H1 (cell line): ENCODE measurements around the gene OR56A1. TPM values are rescaled to one million over a fixed set of nuclear protein-coding genes. Genes with fewer than 3 reads are reported as not detected.

Source experiments
- CTCF ChIA-PET: fragments of 300-600 bp; sonication (Branson Sonifier 250); formaldehyde crosslinking; loops from one replicate; lab custom pipeline; 2021; ENCODE audit not compliant: partially characterized antibody; lab: Charles Lee
- POLR2A ChIA-PET: fragments of 300-600 bp; sonication (Branson Sonifier 250); formaldehyde crosslinking; loops from one replicate; lab custom pipeline; 2021; ENCODE audit warnings: inconsistent platforms; ENCODE audit not compliant: partially characterized antibody; lab: Charles Lee
- DNase-seq, 2 experiments: peaks; one replicate each; pipeline versions ENCODE4 v3.0.0 to v3.0.0-alpha.2; 2010 to 2022; ENCODE audit warnings: low spot score in 2 of 2, low read depth in 1 of 2, mixed read lengths in 1 of 2
- FAIRE-seq: peaks from 2 replicates; lab custom pipeline; 2011; peaks lifted over from hg19 to GRCh38; lab: Jason Lieb, UNC
- H2AFZ ChIP-seq: 2 replicates; pipeline ENCODE4 v1.8.1; 2012; ENCODE audit warnings: low read length, inconsistent platforms
- H2AK5ac ChIP-seq: 2 replicates; pipeline ENCODE4 v1.6.1; 2013; ENCODE audit warnings: low read depth, low read length
- H2BK120ac ChIP-seq: replicated peaks from 2 replicates; pipeline ENCODE3; 2013; ENCODE audit warnings: low read depth, low read length, inconsistent platforms
- H2BK12ac ChIP-seq: 2 replicates; pipeline ENCODE4 v1.6.1; 2013; ENCODE audit warnings: low read depth, low read length
- H2BK15ac ChIP-seq: 2 replicates; pipeline ENCODE4 v1.6.1; 2013; ENCODE audit warnings: low read length
- H2BK20ac ChIP-seq: 2 replicates; pipeline ENCODE4 v1.6.1; 2013; ENCODE audit warnings: low read length
- H2BK5ac ChIP-seq: 2 replicates; pipeline ENCODE4 v1.6.1; 2013; ENCODE audit warnings: low read depth, low read length
- H3K14ac ChIP-seq: 2 replicates; pipeline ENCODE4 v1.6.1; 2013; ENCODE audit warnings: inconsistent platforms; ENCODE audit not compliant: insufficient read length
- H3K18ac ChIP-seq: 2 replicates; pipeline ENCODE4 v1.6.1; 2013; ENCODE audit warnings: low read length; ENCODE audit errors: extremely low read depth
- H3K23ac ChIP-seq: 2 replicates; pipeline ENCODE4 v1.6.1; 2013; ENCODE audit warnings: inconsistent platforms; ENCODE audit not compliant: insufficient read length
- H3K23me2 ChIP-seq: 2 replicates; pipeline ENCODE4 v1.6.1; 2013; ENCODE audit warnings: low read depth, low read length
- H3K27ac ChIP-seq: 2 replicates; pipeline ENCODE4 v1.6.1; 2011; ENCODE audit warnings: low read depth, low read length, inconsistent platforms
- H3K27me3 ChIP-seq, 4 experiments: replicated peaks in 1 of 4; 1 replicate in 1 of 4; 2 replicates in 3 of 4; pipeline versions ENCODE4 v1.6.1 to v1.8.1; 2011 to 2013; ENCODE audit warnings: low read length in 3 of 4, mild to moderate bottlenecking in 3 of 4, inconsistent platforms in 2 of 4, mixed read lengths in 2 of 4, moderate library complexity in 1 of 4; ENCODE audit not compliant: control insufficient read depth in 3 of 4, insufficient read depth in 3 of 4; ENCODE audit errors: extremely low read depth in 1 of 4
- H3K36me3 ChIP-seq, 4 experiments: 2 replicates each; pipeline versions ENCODE4 v1.6.1 to v1.8.1; 2011 to 2013; ENCODE audit warnings: mild to moderate bottlenecking in 4 of 4, low read length in 3 of 4, moderate library complexity in 2 of 4, control low read depth in 1 of 4, inconsistent platforms in 1 of 4; ENCODE audit not compliant: insufficient read depth in 4 of 4, control insufficient read depth in 2 of 4
- H3K4ac ChIP-seq: replicated peaks from 2 replicates; pipeline ENCODE3; 2013; ENCODE audit warnings: low read length, low read depth, mixed read lengths, inconsistent platforms; ENCODE audit not compliant: insufficient read length
- H3K4me1 ChIP-seq, 4 experiments: replicated peaks in 1 of 4; 1 replicate in 1 of 4; 2 replicates in 3 of 4; pipeline versions ENCODE4 v1.6.1 to v1.8.1; 2011 to 2013; ENCODE audit warnings: low read length in 3 of 4, inconsistent platforms in 2 of 4, mixed read lengths in 1 of 4; ENCODE audit not compliant: insufficient read depth in 4 of 4, control insufficient read depth in 3 of 4
- H3K4me2 ChIP-seq, 2 experiments: 2 replicates each; pipeline versions ENCODE4 v1.6.1 to v1.8.1; 2011 to 2013; ENCODE audit warnings: low read depth in 2 of 2, low read length in 2 of 2, control low read depth in 1 of 2, inconsistent platforms in 1 of 2, mild to moderate bottlenecking in 1 of 2; ENCODE audit not compliant: insufficient read depth in 1 of 2
- H3K4me3 ChIP-seq, 4 experiments: fragments of 200-600, 300-600 bp in 1 of 4; sonication (generic), shearing (Covaris generic), sonication (Bioruptor Twin) in 1 of 4; 2 replicates each; pipeline versions ENCODE4 v1.5.1 to v1.8.1; 2011 to 2016; ENCODE audit warnings: low read length in 4 of 4, low read depth in 3 of 4, control low read depth in 2 of 4, inconsistent platforms in 2 of 4, mild to moderate bottlenecking in 2 of 4, mixed read lengths in 1 of 4, moderate library complexity in 1 of 4; ENCODE audit not compliant: insufficient read depth in 2 of 4; ENCODE audit errors: extremely low read depth in 1 of 4
- H3K56ac ChIP-seq: replicated peaks from 2 replicates; pipeline ENCODE3; 2013; ENCODE audit warnings: low read depth, mild to moderate bottlenecking, mixed read lengths, low read length, inconsistent platforms; ENCODE audit not compliant: insufficient read length
- H3K79me1 ChIP-seq: 2 replicates; pipeline ENCODE4 v1.6.1; 2013; ENCODE audit warnings: low read depth, low read length, control low read depth
- H3K79me2 ChIP-seq, 2 experiments: 2 replicates each; pipeline versions ENCODE4 v1.6.1 to v1.8.1; 2012 to 2013; ENCODE audit warnings: low read length in 2 of 2, mild to moderate bottlenecking in 2 of 2, inconsistent platforms in 1 of 2; ENCODE audit not compliant: insufficient read depth in 2 of 2, control insufficient read depth in 1 of 2
- H3K9ac ChIP-seq, 4 experiments: replicated peaks in 1 of 4; 1 replicate in 1 of 4; 2 replicates in 3 of 4; pipeline versions ENCODE4 v1.6.1 to v1.8.1; 2011 to 2013; ENCODE audit warnings: low read depth in 3 of 4, low read length in 3 of 4, control low read depth in 2 of 4, mild to moderate bottlenecking in 2 of 4, moderate library complexity in 2 of 4, inconsistent platforms in 1 of 4; ENCODE audit errors: extremely low read depth in 1 of 4
- H3K9me3 ChIP-seq, 2 experiments: 2 replicates each; pipeline versions ENCODE4 v1.6.1 to v1.8.1; 2012 to 2013; ENCODE audit warnings: mild to moderate bottlenecking in 2 of 2, moderate library complexity in 2 of 2, control low read depth in 1 of 2, inconsistent platforms in 1 of 2, low read depth in 1 of 2, low read length in 1 of 2, mixed read lengths in 1 of 2; ENCODE audit not compliant: insufficient read depth in 2 of 2
- H4K20me1 ChIP-seq, 2 experiments: replicated peaks in 1 of 2; 2 replicates each; pipeline versions ENCODE3 to v1.8.1; 2011 to 2013; ENCODE audit warnings: inconsistent platforms in 2 of 2, low read length in 2 of 2, mild to moderate bottlenecking in 1 of 2; ENCODE audit not compliant: insufficient read depth in 2 of 2, control insufficient read depth in 1 of 2
- H4K5ac ChIP-seq: 2 replicates; pipeline ENCODE4 v1.6.1; 2013; ENCODE audit warnings: low read length, low read depth, mixed read lengths, inconsistent platforms; ENCODE audit not compliant: insufficient read length
- H4K8ac ChIP-seq: 2 replicates; pipeline ENCODE4 v1.8.0; 2013; ENCODE audit warnings: mild to moderate bottlenecking, moderate library complexity, low read length, inconsistent platforms; ENCODE audit not compliant: insufficient read depth; ENCODE audit errors: extremely low read depth
- H4K91ac ChIP-seq: replicated peaks from 2 replicates; pipeline ENCODE3; 2013; ENCODE audit warnings: low read length, mixed read lengths, inconsistent platforms; ENCODE audit not compliant: insufficient read length
- CBX5 ChIP-seq: fragments of 300-800, 300-1000 bp; sonication (generic); IDR thresholded peaks from 2 replicates; pipeline ENCODE4 v1.7.1; 2016; ENCODE audit warnings: antibody characterized with exemption, low read length, low read depth
- GABPA ChIP-seq: IDR thresholded peaks from 2 replicates; pipeline ENCODE4 v1.6.1; 2011; ENCODE audit warnings: mild to moderate bottlenecking, low read length, moderate library complexity, borderline replicate concordance; ENCODE audit not compliant: insufficient read depth
- JUND ChIP-seq: IDR thresholded peaks from 2 replicates; pipeline ENCODE4 v1.6.1; 2011; ENCODE audit warnings: mild to moderate bottlenecking, improper control_type of control experiment, low read length
- KDM1A ChIP-seq: fragments of 200-600, 300-600 bp; sonication (generic); IDR thresholded peaks from 2 replicates; pipeline ENCODE4 v1.7.1; 2016; ENCODE audit warnings: mild to moderate bottlenecking, low read length, borderline replicate concordance
- KDM4A ChIP-seq: IDR thresholded peaks from one replicate; pipeline ENCODE4 v1.7.1; 2012; ENCODE audit warnings: low read depth, mild to moderate bottlenecking, moderate library complexity, low read length, inconsistent platforms; ENCODE audit not compliant: severe bottlenecking
- KDM5A ChIP-seq: fragments of 200-600 bp; IDR thresholded peaks from 2 replicates; pipeline ENCODE4 v1.7.1; 2012; ENCODE audit warnings: mild to moderate bottlenecking, low read length, inconsistent platforms, mixed read lengths
- NANOG ChIP-seq: IDR thresholded peaks from 2 replicates; pipeline ENCODE4 v1.6.1; 2011; ENCODE audit warnings: low read length, low read depth, mild to moderate bottlenecking, inconsistent platforms; ENCODE audit not compliant: insufficient read depth, poor library complexity, severe bottlenecking
- POLR2AphosphoS5 ChIP-seq: IDR thresholded peaks from 2 replicates; pipeline ENCODE4 v1.6.1; 2011; ENCODE audit warnings: low read depth, low read length
- WGBS, 2 experiments: shearing (Covaris generic) in 1 of 2; methylation state at CpG; one replicate each; pipeline versions ENCODE4 v1.1.6 to v1.1.7; 2013 to 2015; ENCODE audit warnings: low lambda C conversion rate in 2 of 2, mixed read lengths in 2 of 2, inconsistent platforms in 1 of 2, low coverage in 1 of 2, missing lambda C conversion rate in 1 of 2; ENCODE audit not compliant: insufficient replicate concordance in 2 of 2, insufficient coverage in 1 of 2, insufficient read length in 1 of 2; ENCODE audit errors: extremely low coverage in 1 of 2, missing lambda C conversion rate in 1 of 2; 5-methylcytosine and 5-hydroxymethylcytosine counted together
- polyA plus RNA-seq, 7 experiments: library from polyadenylated mRNA; depleted of rRNA in 3 of 7; stranded (reverse) in 5 of 7; unstranded in 2 of 7; fragments of >200 nt in 5 of 7; fragments of 200-250 nt in 2 of 7; gene quantifications; 1 replicate in 5 of 7; 2 replicates in 1 of 7; 4 replicates in 1 of 7; pipeline versions ENCODE4 v1.2.1 to v1.2.3, GENCODE V29; 2011 to 2013; ENCODE audit warnings: missing spikeins in 2 of 7, mixed read lengths in 2 of 7
- total RNA-seq: library from RNA; stranded (reverse); fragmentation: NEBNext Ultra II Directional; extraction: Animal tissue kit (Norgen Biotek cat#: 25700); gene quantifications from 2 replicates; pipeline ENCODE4 v1.2.1, GENCODE V29; 2021
- TF ChIP-seq, protein P1 (sequence below), 3 experiments: IDR thresholded peaks; 1 replicate in 2 of 3; 2 replicates in 1 of 3; pipeline versions ENCODE4 v1.5.1 to v1.6.1; 2011; ENCODE audit warnings: low read length in 3 of 3, mild to moderate bottlenecking in 3 of 3, inconsistent platforms in 2 of 3, low read depth in 1 of 3, moderate library complexity in 1 of 3; ENCODE audit not compliant: insufficient read depth in 1 of 3; ENCODE audit errors: control extremely low read depth in 1 of 3

OR56A1 gene
- total and polyA plus RNA-seq, 2 of the 8 experiments (the other 6 are each of a cell fraction or from before 2014, with no cell fraction given): 0.02 to 0.09 TPM

DNA sequence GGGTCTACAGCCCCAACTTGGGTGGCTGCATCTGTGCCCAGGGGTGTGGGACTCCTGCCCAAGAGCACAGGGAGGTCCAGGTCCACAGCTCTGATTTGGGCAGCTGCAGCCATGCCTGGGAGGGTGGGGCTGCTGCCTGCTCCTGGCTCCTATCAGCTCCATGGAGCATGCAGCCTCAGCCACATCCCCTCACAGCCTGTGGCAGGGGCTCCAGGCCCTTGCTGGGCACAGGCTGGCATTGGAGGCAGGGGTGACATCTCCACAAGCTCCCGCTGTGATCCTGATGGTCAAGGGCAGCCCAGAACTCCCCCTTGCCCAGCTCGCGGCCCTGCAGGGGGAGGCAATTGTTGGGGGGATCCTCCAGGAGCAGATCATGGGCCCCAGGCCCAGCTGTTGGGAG lies 17.5 kb downstream of the OR56A1 start:
- no peak overlapping the region for H4K5ac ChIP-seq
- CTCF ChIA-PET: interaction anchor here (0.9 to 4.3 kb wide), 9 partner anchors 9 to 350 kb away, joined by 3 to 20 read pairs (median 4); no protein-coding TSS in a partner anchor

More for the DNA sequence above, 17.5 kb downstream of the OR56A1 start:
- H2BK120ac ChIP-seq: no peak overlapping the region
- no peak overlapping the region for H2BK12ac ChIP-seq
- no peaks in the 10 kb centered on the region for H3K27me3 ChIP-seq
- no peaks in the 10 kb centered on the region; a peak in 1 of 7 replicates for H3K4me1 ChIP-seq
- no peaks in the 10 kb centered on the region for H3K36me3 ChIP-seq
- H3K4ac ChIP-seq: no peak overlapping the region
- no peak overlapping the region for H2AFZ ChIP-seq
- H3K23me2 ChIP-seq: no peaks in the 10 kb centered on the region
- no peaks in the 10 kb centered on the region for H3K9me3 ChIP-seq
- TF ChIP-seq CBX5 (no peak), NANOG (no peak), POLR2AphosphoS5 (no peak), KDM4A (no peak), GABPA (no peak), JUND (no peak), KDM5A (no peak), KDM1A (no peak)
- TF ChIP-seq, protein P1, sequence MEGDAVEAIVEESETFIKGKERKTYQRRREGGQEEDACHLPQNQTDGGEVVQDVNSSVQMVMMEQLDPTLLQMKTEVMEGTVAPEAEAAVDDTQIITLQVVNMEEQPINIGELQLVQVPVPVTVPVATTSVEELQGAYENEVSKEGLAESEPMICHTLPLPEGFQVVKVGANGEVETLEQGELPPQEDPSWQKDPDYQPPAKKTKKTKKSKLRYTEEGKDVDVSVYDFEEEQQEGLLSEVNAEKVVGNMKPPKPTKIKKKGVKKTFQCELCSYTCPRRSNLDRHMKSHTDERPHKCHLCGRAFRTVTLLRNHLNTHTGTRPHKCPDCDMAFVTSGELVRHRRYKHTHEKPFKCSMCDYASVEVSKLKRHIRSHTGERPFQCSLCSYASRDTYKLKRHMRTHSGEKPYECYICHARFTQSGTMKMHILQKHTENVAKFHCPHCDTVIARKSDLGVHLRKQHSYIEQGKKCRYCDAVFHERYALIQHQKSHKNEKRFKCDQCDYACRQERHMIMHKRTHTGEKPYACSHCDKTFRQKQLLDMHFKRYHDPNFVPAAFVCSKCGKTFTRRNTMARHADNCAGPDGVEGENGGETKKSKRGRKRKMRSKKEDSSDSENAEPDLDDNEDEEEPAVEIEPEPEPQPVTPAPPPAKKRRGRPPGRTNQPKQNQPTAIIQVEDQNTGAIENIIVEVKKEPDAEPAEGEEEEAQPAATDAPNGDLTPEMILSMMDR (IDR thresholded peaks at IDR 0.05; ENCODE audit: control extremely low read depth in 1 of 3, insufficient read depth in 1 of 3, low read depth in 1 of 3, low read length in 3 of 3): no peak
- TF ChIP-seq, all 59 proteins: peak for 0
- WGBS, 2 experiments: 100% methylated on average over 1 of the region's 3 CpGs; no CpG with 5 or more reads in 1 of the 2 experiments
- Histone ChIP-seq H4K20me1 (no peaks in the 10 kb centered on the region), H2BK20ac (no peak overlapping the region), H3K14ac (no peak overlapping the region), H4K91ac (no peak overlapping the region), H3K23ac (no peak overlapping the region), H3K9ac (no peak overlapping the region), H3K27ac (no peak overlapping the region), H3K4me2 (no peak overlapping the region), H3K4me3 (no peak overlapping the region), H3K18ac (no peak overlapping the region), H3K56ac (no peak overlapping the region), H2BK15ac (no peak overlapping the region), H3K79me1 (no peaks in the 10 kb centered on the region), H2BK5ac (no peak overlapping the region), H2AK5ac (no peak overlapping the region), H4K8ac (no peak overlapping the region), H3K79me2 (no peaks in the 10 kb centered on the region)
- POLR2A ChIA-PET: no interaction called here
- DNase-seq (no peak), FAIRE-seq (no peak)
